Left renal cortex interstitium (tissue), 4 donors: ENCODE measurements around the gene IFT52. TPM values are rescaled to one million over a fixed set of nuclear protein-coding genes. Genes with fewer than 3 reads are reported as not detected.
"Not testable (repeated sequence)": the region's sequence is repeated elsewhere in the genome, so short reads cannot be mapped to it uniquely, and the experiment has no call there.

Experiments
- DNase-seq, 4 donors: peaks; one replicate each; pipeline ENCODE4 v3.0.0-alpha.2; 2013; ENCODE audit warnings: low read depth in 4 of 4, low spot score in 2 of 4, missing footprints in 1 of 4
- polyA plus RNA-seq, 4 donors: library from polyadenylated mRNA; unstranded; fragments of 120-200 nt; gene quantifications; one replicate each; pipeline ENCODE4 v1.2.1, GENCODE V29; 2013; ENCODE audit not compliant: insufficient read length in 4 of 4

Gene IFT52
- polyA plus RNA-seq, 4 donors: 62.8 to 86.2 (median 73.8) TPM

DNA sequence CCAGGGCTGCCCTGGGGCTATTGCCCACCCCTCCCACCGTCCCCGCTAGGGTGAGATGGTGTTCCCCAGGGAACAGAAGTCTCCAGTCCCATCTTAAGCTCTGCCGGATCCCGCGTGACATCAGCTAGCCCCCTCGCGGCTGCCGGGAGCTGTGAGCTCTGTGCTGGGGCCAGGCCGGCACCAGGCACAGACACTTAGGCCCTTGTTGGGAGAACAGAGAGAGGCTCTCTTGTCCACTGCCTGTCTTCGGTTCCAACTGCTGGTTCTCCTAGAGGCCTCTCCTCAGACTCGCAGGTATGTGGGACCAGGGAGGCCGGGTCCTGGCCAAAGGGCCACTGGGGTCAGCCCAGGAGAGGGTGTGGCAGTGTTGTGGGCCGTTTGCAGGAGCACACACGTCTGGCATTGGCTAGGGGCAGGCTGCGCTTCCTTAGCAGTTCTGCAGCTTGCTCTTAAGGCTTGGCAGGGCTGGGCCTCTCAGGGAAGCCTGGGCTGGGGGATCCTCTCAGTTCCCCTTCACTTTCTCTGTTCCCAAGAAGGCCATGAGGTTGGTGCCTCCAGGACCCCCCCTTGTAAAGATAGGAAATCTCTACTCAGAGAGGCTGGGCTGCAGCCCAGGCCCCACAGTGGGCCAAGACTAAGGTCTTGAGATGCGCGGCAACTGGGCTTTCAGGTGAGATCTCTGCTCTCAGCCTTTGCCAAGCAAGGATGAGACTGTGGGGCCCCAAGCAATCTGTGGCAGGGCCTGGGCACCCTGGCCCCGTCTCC, 25.6 kb upstream of the IFT52 start:
- no peak for DNase-seq

DNA sequence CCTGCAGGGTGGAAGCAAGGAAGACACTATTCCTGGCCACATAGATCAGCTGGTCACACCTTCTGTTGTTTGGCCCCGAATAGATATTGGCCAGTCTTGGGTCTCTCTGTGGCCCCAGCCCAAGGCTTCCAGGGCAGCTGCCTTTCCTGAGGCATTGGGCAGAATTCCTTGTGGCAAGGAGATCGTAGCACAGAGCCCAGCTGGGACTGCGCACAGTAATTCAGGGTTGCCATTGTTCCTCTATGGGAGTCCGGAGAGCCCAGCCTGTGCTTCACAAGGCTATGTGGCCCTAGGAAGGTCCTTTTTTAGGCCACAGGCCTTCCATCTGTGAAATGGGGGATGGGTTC, 25.0 kb upstream of the IFT52 start:
- no peak for DNase-seq

DNA sequence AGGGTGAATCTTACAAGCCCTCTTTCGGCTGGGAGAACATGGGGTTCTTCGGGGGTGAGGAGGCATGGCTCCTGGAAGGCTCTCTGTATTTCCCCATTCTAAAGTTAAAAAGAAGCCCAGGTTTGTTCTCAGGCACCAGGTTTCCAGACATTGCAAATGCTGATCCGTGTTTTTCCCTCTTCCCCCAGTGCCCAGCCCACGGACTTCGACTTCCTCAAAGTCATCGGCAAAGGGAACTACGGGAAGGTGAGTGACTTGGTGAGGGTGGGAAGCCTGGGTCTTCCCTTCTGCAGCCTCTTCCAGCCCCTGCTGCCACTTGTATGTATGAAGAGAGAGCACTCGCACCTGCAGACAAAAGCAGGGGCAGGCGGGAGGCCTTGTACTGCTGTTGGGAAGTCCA, 23.3 kb upstream of the IFT52 start:
- no peak for DNase-seq

DNA sequence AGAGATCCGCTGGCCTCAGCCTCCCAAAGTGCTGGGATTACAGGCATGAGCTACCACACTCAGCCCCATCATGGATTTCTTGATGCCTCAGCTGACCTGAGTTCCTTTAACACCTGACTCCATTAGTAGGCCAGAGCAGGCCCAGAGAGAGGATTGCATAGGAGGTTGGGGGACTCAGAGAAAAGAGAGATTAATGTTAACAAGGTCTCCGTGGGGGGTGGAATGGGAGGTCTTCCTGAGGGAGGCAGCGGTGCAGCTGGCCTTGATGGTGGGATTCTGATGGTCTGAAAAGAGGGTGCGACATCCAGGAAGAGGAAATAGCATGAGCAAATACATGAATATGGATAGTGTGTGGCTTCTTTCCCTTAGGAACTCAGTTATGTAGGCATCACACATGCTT, 22.0 kb upstream of the IFT52 start:
- DNase-seq: no peak

DNA sequence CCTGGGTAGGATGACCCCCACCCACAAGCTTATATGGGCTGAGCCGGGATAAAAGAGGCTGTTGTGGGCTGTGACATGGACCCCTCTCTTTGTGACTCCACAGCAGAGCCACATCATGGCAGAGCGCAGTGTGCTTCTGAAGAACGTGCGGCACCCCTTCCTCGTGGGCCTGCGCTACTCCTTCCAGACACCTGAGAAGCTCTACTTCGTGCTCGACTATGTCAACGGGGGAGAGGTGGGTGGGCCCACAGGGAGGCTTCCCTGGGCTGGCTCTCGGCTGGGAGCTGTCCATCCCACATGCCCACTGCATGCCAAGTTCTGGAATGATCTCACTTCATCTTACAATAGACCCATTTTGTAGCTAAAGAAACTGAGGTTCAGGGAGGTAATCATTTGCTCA, 21.5 kb upstream of the IFT52 start:
- no peak for DNase-seq

DNA sequence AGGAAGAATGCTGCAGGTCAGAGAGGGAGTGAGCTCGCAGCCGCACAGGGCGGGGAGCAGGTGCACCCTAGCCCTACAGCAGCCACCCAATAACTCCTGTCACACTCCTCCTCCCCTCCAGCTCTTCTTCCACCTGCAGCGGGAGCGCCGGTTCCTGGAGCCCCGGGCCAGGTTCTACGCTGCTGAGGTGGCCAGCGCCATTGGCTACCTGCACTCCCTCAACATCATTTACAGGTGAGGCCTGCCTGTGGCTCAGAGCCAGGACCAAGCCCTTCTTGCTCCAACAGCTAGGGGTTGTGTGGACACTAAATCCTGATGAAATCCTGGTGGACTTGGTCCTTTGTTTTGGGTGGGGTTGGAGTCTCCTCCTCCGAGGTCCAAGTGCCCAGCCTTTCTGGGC, 20.2 kb upstream of the IFT52 start:
- no peak for DNase-seq

DNA sequence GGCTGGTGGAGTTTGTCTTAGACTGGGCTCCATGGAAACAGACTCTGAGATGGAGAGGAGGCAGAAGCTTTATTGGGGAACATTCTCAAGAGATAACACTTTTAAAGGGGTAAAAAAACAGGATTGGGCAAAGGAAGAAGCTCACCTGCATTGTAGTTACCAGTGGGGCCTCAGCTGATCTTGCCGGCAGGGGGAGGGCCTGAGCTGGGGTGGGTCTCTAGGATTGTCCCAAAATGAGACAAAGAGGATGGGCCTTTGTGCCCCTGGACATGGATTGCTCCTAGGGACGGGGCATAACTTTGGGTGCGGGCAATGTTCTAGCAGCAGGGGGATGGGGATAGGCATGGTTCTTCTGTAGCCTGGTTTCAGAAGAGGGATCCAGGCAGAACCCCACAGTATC, 19.4 kb upstream of the IFT52 start:
- no peak for DNase-seq

DNA sequence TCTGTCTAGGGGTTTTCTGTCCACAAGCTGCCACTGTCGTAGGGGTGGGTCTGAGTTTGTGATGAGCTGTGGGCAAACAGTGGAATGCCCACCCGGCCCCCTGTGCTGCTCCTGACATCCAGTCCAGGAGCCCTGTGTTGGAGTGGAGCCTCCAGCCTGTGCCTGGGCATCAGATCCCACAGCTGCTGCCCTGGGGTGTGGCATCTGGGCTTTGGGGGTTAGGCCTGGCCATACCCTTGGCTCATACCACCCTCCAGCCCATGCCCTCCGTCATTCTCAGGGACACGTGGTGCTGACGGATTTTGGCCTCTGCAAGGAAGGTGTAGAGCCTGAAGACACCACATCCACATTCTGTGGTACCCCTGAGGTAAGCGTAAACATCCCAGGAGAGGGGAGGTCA, 19.0 kb upstream of the IFT52 start:
- no peak for DNase-seq

DNA sequence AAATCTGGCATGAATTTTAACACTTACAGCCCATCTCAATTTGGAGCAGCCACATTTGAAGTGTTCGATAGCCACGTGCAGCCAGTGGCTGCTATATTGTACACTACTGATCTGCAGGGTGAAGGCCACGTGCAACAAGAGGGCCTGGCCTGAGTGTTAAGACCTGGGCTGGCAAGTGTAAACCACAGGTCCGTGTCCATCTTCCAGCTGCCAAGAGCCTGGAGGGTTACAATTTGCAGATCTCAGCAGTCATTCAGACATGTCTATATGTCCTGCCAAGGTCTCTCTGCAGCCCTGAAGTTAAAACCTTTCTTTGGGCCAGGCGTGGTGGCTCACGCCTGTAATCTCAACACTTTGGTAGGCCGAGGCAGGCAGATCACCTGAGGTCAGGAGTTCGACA, 17.8 kb upstream of the IFT52 start:
- no peak for DNase-seq

DNA sequence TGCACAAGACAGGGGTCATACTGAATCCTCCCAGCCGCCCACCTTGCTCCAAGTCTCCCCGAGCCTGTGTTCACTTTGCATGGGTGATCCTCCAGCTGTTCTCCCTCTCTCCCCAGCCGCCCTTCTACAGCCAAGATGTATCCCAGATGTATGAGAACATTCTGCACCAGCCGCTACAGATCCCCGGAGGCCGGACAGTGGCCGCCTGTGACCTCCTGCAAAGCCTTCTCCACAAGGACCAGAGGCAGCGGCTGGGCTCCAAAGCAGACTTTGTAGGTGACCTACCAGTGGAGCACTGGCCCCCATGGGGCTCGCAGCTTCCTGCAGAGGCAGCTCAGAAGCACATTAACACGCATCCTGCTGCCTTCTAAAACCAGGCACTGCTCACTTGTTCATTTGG, 14.6 kb upstream of the IFT52 start:
- no peak for DNase-seq

DNA sequence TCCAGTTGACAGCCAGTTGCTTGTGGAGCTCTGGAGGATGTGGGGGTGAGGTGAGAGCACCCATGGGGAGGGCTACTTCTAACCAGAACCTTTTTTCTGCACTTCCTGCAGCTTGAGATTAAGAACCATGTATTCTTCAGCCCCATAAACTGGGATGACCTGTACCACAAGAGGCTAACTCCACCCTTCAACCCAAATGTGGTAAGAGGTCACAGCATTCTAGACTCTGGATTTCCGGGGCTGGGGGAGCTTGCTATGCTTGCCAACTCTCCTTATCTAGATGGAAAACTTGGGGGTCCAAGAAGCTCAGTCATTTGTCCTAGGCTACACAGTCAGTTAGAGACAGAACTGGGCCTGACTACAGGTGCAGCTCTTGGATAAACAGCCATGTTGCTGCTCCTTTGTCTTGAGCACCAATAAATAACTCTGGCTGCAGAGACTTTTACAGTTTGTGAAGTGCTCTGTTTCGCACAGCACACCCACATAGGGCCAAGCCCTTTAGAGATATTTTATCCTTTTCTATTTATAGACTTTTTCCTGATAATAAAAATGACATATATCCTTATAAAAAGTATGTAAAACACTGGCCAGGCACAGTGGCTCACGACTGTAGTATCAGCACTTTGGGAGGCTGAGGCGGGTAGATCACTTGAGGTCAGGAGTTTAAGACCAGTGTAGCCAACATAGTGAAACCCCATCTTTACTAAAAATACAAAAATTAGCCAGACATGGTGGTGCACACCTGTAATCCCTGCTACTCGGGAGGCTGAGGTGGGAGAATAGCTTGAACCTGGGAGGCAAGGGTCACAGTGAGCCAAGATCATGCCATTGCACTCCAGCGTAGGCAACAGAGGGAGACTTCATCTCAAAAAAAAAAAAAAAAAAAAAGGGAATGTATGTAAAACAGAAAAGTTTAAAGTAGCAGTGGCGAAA, 10.6 kb upstream of the IFT52 start:
- no peak for DNase-seq

DNA sequence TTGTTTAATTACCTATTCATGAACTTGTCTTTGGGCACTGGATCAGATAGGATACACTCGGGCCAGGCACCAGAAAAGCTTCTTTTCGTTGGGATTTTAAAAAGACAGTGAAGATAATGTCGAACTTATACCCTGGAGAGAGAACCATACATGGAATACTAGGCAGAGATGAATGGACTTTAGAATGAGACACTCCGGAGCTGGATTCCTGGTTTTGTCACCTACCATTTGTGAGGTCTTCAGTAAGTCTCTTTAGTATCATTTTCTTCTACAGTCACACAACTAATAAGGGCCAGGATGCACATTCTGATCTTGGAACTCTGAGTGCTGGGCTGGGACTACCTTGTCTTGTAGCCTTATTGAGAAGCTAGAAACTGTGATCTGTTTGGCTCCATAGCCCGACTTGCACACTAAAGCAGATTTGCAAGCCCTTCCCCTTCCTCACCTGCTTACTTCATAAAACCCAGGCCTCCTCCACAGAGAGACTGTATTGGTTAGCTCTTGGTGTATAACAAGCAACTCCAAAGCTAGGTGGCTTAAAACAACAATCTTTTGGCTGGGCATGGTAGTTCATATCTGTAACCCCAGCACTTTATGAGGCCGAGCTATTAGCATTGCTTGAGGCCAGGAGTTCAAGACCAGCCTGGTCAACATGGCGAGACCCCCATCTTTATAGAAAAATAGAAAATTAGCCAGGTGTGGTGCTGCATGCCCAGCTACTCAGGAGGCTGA, 7.4 kb upstream of the IFT52 start:
- DNase-seq: no peak

DNA sequence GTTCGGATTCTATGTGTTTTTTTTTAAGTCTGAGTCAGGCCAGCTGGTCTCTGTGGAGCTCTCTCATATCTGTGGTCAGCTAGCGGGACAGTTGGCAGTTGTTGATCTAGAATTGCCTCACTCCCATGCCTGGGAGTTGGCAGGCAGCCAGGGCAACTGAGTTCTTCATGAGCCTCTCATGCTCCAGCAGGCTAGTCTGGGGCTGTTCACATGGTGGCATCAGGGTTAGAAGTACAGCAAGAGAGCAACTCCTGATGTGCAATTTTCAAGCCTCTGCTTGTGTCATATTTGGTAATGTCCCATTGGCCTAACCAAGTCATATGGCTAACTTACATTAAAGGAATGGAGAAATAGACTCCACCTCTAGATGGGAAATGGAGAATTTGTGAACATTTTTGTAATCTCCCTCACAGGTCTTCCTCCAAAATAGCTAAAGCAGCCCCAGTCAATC, 6.7 kb upstream of the IFT52 start:
- DNase-seq: no peak

DNA sequence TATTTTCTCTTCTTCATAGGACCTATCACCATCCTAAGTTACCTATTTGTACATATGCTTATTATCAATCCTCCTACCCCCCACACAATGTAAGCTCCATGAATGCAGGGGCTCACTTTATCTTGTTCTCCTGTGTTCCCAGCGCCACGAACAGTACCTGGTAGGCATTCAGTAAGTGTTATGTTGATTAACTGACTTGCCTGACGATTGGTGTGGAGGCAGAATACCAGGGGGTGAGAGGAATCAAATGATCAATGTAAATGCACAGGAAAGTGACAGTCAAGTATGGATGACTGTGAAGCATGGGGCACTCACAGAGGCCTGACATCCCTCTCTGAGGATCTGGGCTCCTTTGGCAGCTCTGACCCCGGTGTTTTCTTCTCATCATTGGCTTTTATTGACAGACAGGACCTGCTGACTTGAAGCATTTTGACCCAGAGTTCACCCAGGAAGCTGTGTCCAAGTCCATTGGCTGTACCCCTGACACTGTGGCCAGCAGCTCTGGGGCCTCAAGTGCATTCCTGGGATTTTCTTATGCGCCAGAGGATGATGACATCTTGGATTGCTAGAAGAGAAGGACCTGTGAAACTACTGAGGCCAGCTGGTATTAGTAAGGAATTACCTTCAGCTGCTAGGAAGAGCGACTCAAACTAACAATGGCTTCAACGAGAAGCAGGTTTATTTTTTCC, 6.1 kb upstream of the IFT52 start:
- DNase-seq: no peak

DNA sequence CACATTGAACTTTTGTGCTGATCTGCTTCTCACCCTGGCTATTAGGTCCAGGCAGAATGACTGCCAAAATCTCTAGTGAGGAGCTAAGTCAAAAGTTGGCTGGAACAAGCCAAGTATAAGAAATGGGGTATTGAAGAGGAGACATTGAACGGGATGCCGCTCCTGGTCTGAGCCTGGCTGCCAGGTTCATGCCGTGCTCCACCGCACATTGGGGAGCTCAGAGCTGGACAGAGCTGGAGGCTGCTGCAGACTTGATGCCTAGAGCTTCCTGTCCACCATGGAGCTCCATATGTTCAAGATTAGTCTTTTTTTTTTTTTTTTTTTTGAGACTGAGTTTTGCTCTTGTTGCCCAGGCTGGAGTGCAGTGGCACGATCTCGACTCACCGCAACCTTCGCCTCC, 4.1 kb upstream of the IFT52 start:
- DNase-seq: no peak

DNA sequence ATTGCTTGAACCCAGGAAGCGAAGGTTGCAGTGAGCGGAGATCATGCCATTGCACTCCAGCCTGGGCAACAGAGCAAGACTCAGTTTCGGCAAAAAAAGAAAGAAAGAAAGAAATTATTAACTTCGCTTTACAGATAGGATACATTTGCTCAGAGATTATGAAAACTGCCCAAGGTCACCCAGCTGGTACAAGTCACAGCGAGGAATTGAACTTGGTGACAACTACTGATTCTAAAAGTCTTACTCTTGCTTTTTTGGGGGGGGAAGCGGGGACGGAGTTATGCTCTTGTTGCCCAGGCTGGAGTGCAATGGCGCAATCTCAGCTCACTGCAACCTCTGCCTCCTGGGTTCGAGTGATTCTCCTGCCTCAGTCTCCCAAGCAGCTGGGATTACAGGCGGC, 2.2 kb upstream of the IFT52 start:
- DNase-seq: not testable (repeated sequence)

DNA sequence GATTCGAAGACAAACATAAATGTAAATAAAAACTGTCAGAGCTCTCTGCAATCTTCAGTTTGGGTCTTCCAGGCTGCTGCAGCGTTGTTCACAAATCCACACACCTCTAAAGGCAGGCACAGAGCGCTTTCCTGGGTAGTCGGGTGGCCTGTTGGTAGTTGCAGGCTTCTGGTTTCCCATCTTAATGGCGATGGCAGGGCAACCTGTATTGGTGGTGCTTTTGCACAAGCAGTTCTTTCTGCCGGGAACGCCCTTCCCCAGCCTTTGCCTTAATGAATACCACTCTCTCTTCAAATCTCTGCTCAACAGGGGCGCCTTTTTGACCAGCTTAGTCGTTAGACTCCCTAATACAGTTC, 723 bp upstream of the IFT52 start:
- DNase-seq: no peak

DNA sequence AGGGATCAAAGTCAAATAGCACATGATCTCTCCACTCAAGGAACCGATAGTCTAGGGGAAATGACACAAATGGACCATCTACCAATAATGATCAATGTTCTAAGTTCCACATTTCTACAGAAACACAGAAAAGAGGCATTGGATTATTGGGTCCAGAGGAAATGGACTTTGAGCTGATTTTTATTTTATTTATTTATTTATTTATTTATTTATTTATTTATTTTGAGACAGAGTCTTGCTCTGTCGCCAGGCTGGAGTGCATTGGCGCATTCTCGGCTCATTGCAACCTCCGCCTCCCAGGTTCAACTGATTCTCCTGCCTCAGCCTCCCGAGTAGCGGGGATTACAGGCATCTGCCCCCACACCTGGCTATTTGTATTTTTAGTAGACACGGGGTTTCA, 11.2 kb downstream of the IFT52 start:
- DNase-seq: not testable (repeated sequence)

DNA sequence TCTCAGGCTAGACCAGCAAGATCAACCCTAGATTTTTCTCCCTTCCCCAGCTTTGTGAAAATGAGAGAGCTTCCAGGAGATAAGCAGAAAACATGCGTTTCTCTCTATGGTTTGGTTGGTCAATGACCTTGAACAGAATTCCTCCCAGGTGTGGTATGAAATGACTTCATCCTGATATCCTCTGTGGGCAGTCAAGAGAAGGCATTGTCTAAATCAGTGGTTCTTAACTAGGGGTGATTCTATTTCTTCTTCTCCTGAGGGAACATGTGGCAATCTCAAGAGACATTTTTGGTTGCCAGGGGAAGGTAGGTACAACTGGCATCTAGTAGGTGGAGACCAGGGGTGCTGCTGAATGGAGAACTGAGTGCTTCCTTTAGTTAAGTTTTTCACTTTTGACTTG, 12.4 kb downstream of the IFT52 start:
- DNase-seq: no peak

DNA sequence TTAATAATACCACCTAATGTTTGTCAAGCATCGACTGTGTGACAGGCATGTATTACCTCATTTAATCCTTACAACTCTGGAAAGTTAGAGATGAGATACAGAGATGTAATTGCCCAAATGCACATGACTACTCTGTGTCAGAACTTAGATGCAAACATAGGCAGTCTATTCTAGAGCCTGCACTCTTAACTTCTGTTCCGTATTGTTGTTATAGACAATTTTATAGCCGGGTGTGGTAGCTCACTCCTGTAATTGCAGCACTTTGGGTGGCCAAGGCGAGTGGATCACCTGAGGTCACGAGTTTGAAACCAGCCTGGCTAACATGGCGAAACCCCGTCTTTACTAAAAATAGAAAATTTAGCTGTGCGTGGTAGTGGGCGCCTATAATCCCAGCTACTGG, 15.0 kb downstream of the IFT52 start:
- DNase-seq: no peak

DNA sequence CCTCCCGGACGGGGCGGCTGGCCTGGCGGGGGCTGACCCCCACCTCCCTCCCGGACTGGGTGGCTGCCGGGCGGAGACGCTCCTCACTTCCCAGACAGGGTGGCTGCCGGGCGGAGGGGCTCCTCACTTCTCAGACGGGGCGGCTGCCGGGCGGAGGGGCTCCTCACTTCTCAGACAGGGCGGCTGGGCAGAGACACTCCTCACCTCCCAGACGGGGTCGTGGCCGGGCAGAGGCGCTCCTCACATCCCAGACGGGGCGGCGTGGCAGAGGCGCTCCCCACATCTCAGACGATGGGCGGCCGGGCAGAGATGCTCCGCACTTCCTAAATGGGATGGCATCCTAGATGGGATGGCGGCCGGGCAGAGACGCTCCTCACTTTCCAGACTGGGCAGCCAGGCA, 16.5 kb downstream of the IFT52 start:
- not testable (repeated sequence) for DNase-seq
